ENCODE results near the gene DIAPH3.

DIAPH3 gene

GRCh38 chr13:59893266-59893665 lies 270.5 kb downstream of the DIAPH3 start:
- Histone ChIP-seq H3K27me3 (ENCODE audit: control insufficient read depth in 3 of 3, insufficient read depth in 3 of 3, low read depth in 1 of 3, low read length in 3 of 3) (no peaks in the 10 kb centered on the region), H2BK120ac (ENCODE audit: low read depth, low read length) (no peak overlapping the region), H4K8ac (ENCODE audit: low read depth, low read length) (no peak overlapping the region), H3K27ac (replicated peaks; ENCODE audit: low read length) (no peak overlapping the region), H3K23ac (ENCODE audit: low read depth, low read length, poor library complexity) (no peak overlapping the region), H3K14ac (ENCODE audit: low read length) (no peak overlapping the region), H3K4me3 (ENCODE audit: low read length in 2 of 2) (no peak overlapping the region), H2AFZ (ENCODE audit: low read length) (no peak overlapping the region), H3K79me1 (ENCODE audit: low read depth, low read length) (no peaks in the 10 kb centered on the region), H3K9me3 (replicated peaks in 1 of 2; ENCODE audit: control insufficient read depth in 2 of 2, insufficient read depth in 1 of 2, low read depth in 1 of 2, low read length in 2 of 2) (no peaks in the 10 kb centered on the region), H2BK5ac (ENCODE audit: low read length) (no peak overlapping the region), H3K4ac (ENCODE audit: low read length) (no peak overlapping the region), H4K91ac (ENCODE audit: low read depth, low read length, poor library complexity) (no peak overlapping the region), H2BK12ac (ENCODE audit: low read length) (no peak overlapping the region), H3K4me2 (ENCODE audit: insufficient read depth, low read length, poor library complexity, severe bottlenecking) (no peak overlapping the region), H3K9ac (ENCODE audit: low read depth, low read length, poor library complexity) (no peak overlapping the region), H3K18ac (ENCODE audit: low read length) (no peak overlapping the region), H3K36me3 (replicated peaks in 1 of 2; ENCODE audit: control insufficient read depth in 2 of 2, insufficient read depth in 2 of 2, low read length in 2 of 2) (no peaks in the 10 kb centered on the region), H2AK5ac (ENCODE audit: low read depth, low read length) (no peak overlapping the region), H3K4me1 (ENCODE audit: control insufficient read depth in 2 of 2, insufficient read depth in 1 of 2, low read depth in 1 of 2, low read length in 2 of 2) (no peaks in the 10 kb centered on the region), H2BK15ac (ENCODE audit: low read length) (no peak overlapping the region)
- DNase-seq (ENCODE audit: low spot score): no peak
- WGBS, 2 donors (ENCODE audit: extremely low coverage in 2 of 2, insufficient read length in 2 of 2, insufficient replicate concordance in 1 of 2): no CpG with 5 or more reads among the region's 1 CpG

- H3K27ac ChIP-seq (replicated peaks; ENCODE audit: low read length): no peak overlapping the region
- H3K4ac ChIP-seq (ENCODE audit: low read length): no peak overlapping the region
- no peak overlapping the region for H2AK5ac ChIP-seq (ENCODE audit: low read depth, low read length)
- H3K36me3 ChIP-seq (replicated peaks in 1 of 2; ENCODE audit: control insufficient read depth in 2 of 2, insufficient read depth in 2 of 2, low read length in 2 of 2): no peaks in the 10 kb centered on the region
- H3K9ac ChIP-seq (ENCODE audit: low read depth, low read length, poor library complexity): no peak overlapping the region
- no peak overlapping the region for H3K14ac ChIP-seq (ENCODE audit: low read length)
- no peak overlapping the region for H2BK15ac ChIP-seq (ENCODE audit: low read length)
- H3K27me3 ChIP-seq (ENCODE audit: control insufficient read depth in 3 of 3, insufficient read depth in 3 of 3, low read depth in 1 of 3, low read length in 3 of 3): no peaks in the 10 kb centered on the region
- DNase-seq (ENCODE audit: low spot score): no peak
- no peak overlapping the region for H4K91ac ChIP-seq (ENCODE audit: low read depth, low read length, poor library complexity)
- no peak overlapping the region for H3K23ac ChIP-seq (ENCODE audit: low read depth, low read length, poor library complexity)
- no peak overlapping the region for H2BK120ac ChIP-seq (ENCODE audit: low read depth, low read length)
- no peak overlapping the region for H3K4me2 ChIP-seq (ENCODE audit: insufficient read depth, low read length, poor library complexity, severe bottlenecking)
- no peak overlapping the region for H2AFZ ChIP-seq (ENCODE audit: low read length)
- H2BK12ac ChIP-seq (ENCODE audit: low read length): no peak overlapping the region
- H3K79me1 ChIP-seq (ENCODE audit: low read depth, low read length): no peaks in the 10 kb centered on the region
- no peaks in the 10 kb centered on the region for H3K9me3 ChIP-seq (replicated peaks in 1 of 2; ENCODE audit: control insufficient read depth in 2 of 2, insufficient read depth in 1 of 2, low read depth in 1 of 2, low read length in 2 of 2)
- no peak overlapping the region for H4K8ac ChIP-seq (ENCODE audit: low read depth, low read length)
- H3K4me1 ChIP-seq (ENCODE audit: control insufficient read depth in 2 of 2, insufficient read depth in 1 of 2, low read depth in 1 of 2, low read length in 2 of 2): no peaks in the 10 kb centered on the region
- H2BK5ac ChIP-seq (ENCODE audit: low read length): no peak overlapping the region
- H3K18ac ChIP-seq (ENCODE audit: low read length): no peak overlapping the region
- H3K4me3 ChIP-seq (ENCODE audit: low read length in 2 of 2): no peak overlapping the region
Measured at GRCh38 chr13:59891053-59891452, 272.7 kb downstream of the DIAPH3 start.

GRCh38 chr13:59890054-59890453 lies 273.7 kb downstream of the DIAPH3 start:
- H3K27me3 ChIP-seq (ENCODE audit: control insufficient read depth in 3 of 3, insufficient read depth in 3 of 3, low read depth in 1 of 3, low read length in 3 of 3): no peaks in the 10 kb centered on the region
- H4K91ac ChIP-seq (ENCODE audit: low read depth, low read length, poor library complexity): no peak overlapping the region
- H3K23ac ChIP-seq (ENCODE audit: low read depth, low read length, poor library complexity): no peak overlapping the region
- H2AK5ac ChIP-seq (ENCODE audit: low read depth, low read length): no peak overlapping the region
- H3K14ac ChIP-seq (ENCODE audit: low read length): no peak overlapping the region
- no peaks in the 10 kb centered on the region for H3K36me3 ChIP-seq (replicated peaks in 1 of 2; ENCODE audit: control insufficient read depth in 2 of 2, insufficient read depth in 2 of 2, low read length in 2 of 2)
- no peaks in the 10 kb centered on the region for H3K4me1 ChIP-seq (ENCODE audit: control insufficient read depth in 2 of 2, insufficient read depth in 1 of 2, low read depth in 1 of 2, low read length in 2 of 2)
- DNase-seq (ENCODE audit: low spot score): no peak
- H2BK120ac ChIP-seq (ENCODE audit: low read depth, low read length): no peak overlapping the region
- H3K4me2 ChIP-seq (ENCODE audit: insufficient read depth, low read length, poor library complexity, severe bottlenecking): no peak overlapping the region
- H2BK12ac ChIP-seq (ENCODE audit: low read length): no peak overlapping the region
- no peak overlapping the region for H4K8ac ChIP-seq (ENCODE audit: low read depth, low read length)
- no peak overlapping the region for H3K9ac ChIP-seq (ENCODE audit: low read depth, low read length, poor library complexity)
- no peak overlapping the region for H3K18ac ChIP-seq (ENCODE audit: low read length)
- H3K9me3 ChIP-seq (replicated peaks in 1 of 2; ENCODE audit: control insufficient read depth in 2 of 2, insufficient read depth in 1 of 2, low read depth in 1 of 2, low read length in 2 of 2): no peaks in the 10 kb centered on the region
- WGBS, 2 donors (ENCODE audit: extremely low coverage in 2 of 2, insufficient read length in 2 of 2, insufficient replicate concordance in 1 of 2): no CpG with 5 or more reads among the region's 1 CpG
- no peak overlapping the region for H2BK5ac ChIP-seq (ENCODE audit: low read length)
- H3K27ac ChIP-seq (replicated peaks; ENCODE audit: low read length): no peak overlapping the region
- H3K4me3 ChIP-seq (ENCODE audit: low read length in 2 of 2): no peak overlapping the region
- no peak overlapping the region for H2BK15ac ChIP-seq (ENCODE audit: low read length)
- no peak overlapping the region for H2AFZ ChIP-seq (ENCODE audit: low read length)
- H3K79me1 ChIP-seq (ENCODE audit: low read depth, low read length): no peaks in the 10 kb centered on the region
- H3K4ac ChIP-seq (ENCODE audit: low read length): no peak overlapping the region

GRCh38 chr13:59888408-59888807 lies 275.3 kb downstream of the DIAPH3 start:
- no peak overlapping the region for H3K18ac ChIP-seq (ENCODE audit: low read length)
- no peak overlapping the region for H3K27ac ChIP-seq (replicated peaks; ENCODE audit: low read length)
- H4K91ac ChIP-seq (ENCODE audit: low read depth, low read length, poor library complexity): no peak overlapping the region
- no peak overlapping the region for H3K4ac ChIP-seq (ENCODE audit: low read length)
- H3K4me3 ChIP-seq (ENCODE audit: low read length in 2 of 2): no peak overlapping the region
- H3K9ac ChIP-seq (ENCODE audit: low read depth, low read length, poor library complexity): no peak overlapping the region
- no peak overlapping the region for H3K23ac ChIP-seq (ENCODE audit: low read depth, low read length, poor library complexity)
- no peak overlapping the region for H3K4me2 ChIP-seq (ENCODE audit: insufficient read depth, low read length, poor library complexity, severe bottlenecking)
- H3K9me3 ChIP-seq (replicated peaks in 1 of 2; ENCODE audit: control insufficient read depth in 2 of 2, insufficient read depth in 1 of 2, low read depth in 1 of 2, low read length in 2 of 2): no peaks in the 10 kb centered on the region
- H3K4me1 ChIP-seq (ENCODE audit: control insufficient read depth in 2 of 2, insufficient read depth in 1 of 2, low read depth in 1 of 2, low read length in 2 of 2): no peaks in the 10 kb centered on the region
- no peak overlapping the region for H2BK15ac ChIP-seq (ENCODE audit: low read length)
- no CpG with 5 or more reads among the region's 2 CpGs for WGBS, 2 donors (ENCODE audit: extremely low coverage in 2 of 2, insufficient read length in 2 of 2, insufficient replicate concordance in 1 of 2)
- no peak overlapping the region for H4K8ac ChIP-seq (ENCODE audit: low read depth, low read length)
- H3K27me3 ChIP-seq (ENCODE audit: control insufficient read depth in 3 of 3, insufficient read depth in 3 of 3, low read depth in 1 of 3, low read length in 3 of 3): no peaks in the 10 kb centered on the region
- no peak overlapping the region for H2BK120ac ChIP-seq (ENCODE audit: low read depth, low read length)
- no peak overlapping the region for H2BK12ac ChIP-seq (ENCODE audit: low read length)
- H2AFZ ChIP-seq (ENCODE audit: low read length): no peak overlapping the region
- no peak overlapping the region for H2AK5ac ChIP-seq (ENCODE audit: low read depth, low read length)
- DNase-seq (ENCODE audit: low spot score): no peak
- no peaks in the 10 kb centered on the region for H3K79me1 ChIP-seq (ENCODE audit: low read depth, low read length)
- no peak overlapping the region for H3K14ac ChIP-seq (ENCODE audit: low read length)
- no peaks in the 10 kb centered on the region for H3K36me3 ChIP-seq (replicated peaks in 1 of 2; ENCODE audit: control insufficient read depth in 2 of 2, insufficient read depth in 2 of 2, low read length in 2 of 2)
- H2BK5ac ChIP-seq (ENCODE audit: low read length): no peak overlapping the region
